Suprapubic skin (tissue), 3 donors: Measurements from ENCODE around the gene CRELD1.
"Not testable (repeated sequence)": the region's sequence is repeated elsewhere in the genome, so short reads cannot be mapped to it uniquely, and the experiment has no call there.

ENCODE experiments used
- CTCF ChIP-seq, 2 donors: fragments of 200-600 bp in 1 of 2; fragments of 450-650 bp in 1 of 2; sonication (generic) in 1 of 2; IDR thresholded peaks; one replicate each; pipeline ENCODE4 v1.5.1; 2016 to 2019; ENCODE audit warnings: antibody characterized with exemption in 2 of 2, mild to moderate bottlenecking in 1 of 2, moderate library complexity in 1 of 2
- POLR2AphosphoS5 ChIP-seq, 3 donors: sonication (generic); formaldehyde crosslinking; IDR thresholded peaks; one replicate each; pipeline ENCODE4 v1.6.1; 2017; ENCODE audit warnings: antibody characterized with exemption in 3 of 3

- TF ChIP-seq CTCF, POLR2AphosphoS5 (IDR thresholded peaks at IDR 0.05): not testable (repeated sequence)
These were observed 32.6 kb upstream of the CRELD1 start for GRCh38 chr3:9900965-9901415.
